Muscle of back (tissue), 11 donors: ENCODE data around the gene OCA2. TPM values are rescaled to one million over a fixed set of nuclear protein-coding genes. Genes with fewer than 3 reads are reported as not detected.
A peak's percentile ranks its signal among the peaks of the same experiment; 100 is the strongest.
"Not testable (repeated sequence)": the region's sequence is repeated elsewhere in the genome, so short reads cannot be mapped to it uniquely, and the experiment has no call there.

Source experiments
- DNase-seq, 3 donors: peaks; one replicate each; pipeline versions ENCODE4 v3.0.0 to v3.0.0-alpha.2; 2013
- polyA plus RNA-seq, 10 donors: library from polyadenylated mRNA; unstranded; fragments of 120-200 nt; gene quantifications; one replicate each; pipeline ENCODE4 v1.2.1, GENCODE V29; 2013; ENCODE audit not compliant: insufficient read length in 10 of 10

The OCA2 gene
- polyA plus RNA-seq, 10 donors, result 1.2 to 3.9 (median 2.4) TPM

DNA sequence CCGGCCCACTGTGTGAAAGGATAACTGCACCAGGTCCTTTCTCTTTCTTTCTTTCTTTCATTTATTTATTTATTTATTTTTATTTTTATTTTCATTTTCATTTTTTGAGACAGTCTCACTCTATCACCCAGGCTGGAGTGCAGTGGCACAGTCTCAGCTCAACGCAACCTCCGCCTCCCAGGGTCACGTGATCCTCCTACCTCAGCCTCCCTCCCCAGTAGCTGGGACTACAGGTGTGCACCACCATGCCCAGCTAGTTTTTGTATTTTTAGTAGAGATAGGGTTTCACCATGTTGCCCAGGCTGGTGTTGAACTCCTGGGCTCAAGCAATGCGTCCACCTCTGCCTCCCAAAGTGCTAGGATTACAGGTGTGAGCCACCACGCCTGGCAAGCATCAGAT lies 146.5 kb downstream of the OCA2 start:
- DNase-seq, result not testable (repeated sequence)

DNA sequence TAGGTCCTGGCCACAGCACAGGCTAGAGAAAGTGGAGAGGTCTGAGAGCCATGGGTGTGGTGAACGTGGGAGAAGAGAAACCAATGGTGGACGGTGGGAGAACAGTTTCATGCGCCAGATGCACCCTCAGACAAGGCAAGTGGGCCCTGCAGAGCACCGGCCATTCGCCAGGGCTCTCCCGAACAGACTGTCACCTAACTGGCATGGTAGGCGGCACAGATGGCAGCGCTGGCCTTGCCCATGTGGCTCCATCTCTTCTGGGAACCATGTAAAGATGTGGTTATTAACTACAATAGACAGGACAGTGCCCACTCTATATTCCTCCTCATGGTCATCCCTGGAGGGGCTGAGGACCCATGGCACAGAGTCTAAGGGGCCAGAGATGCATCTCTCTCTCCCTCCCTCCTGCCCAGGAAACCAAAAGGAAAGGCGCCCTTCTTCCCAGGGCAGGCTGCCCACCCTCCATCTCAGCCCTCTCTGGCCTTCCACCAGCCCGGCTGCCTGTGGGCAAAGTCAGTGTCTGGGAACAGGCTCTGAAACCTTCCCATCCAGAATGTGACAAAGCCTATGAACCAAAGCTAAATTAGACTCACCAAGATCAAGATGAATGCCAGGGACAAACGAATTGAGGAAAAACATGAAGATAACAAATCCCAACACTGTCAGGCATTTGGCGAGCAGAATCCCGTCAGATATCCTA lies 147.8 kb downstream of the OCA2 start:
- DNase-seq, result no peak

DNA sequence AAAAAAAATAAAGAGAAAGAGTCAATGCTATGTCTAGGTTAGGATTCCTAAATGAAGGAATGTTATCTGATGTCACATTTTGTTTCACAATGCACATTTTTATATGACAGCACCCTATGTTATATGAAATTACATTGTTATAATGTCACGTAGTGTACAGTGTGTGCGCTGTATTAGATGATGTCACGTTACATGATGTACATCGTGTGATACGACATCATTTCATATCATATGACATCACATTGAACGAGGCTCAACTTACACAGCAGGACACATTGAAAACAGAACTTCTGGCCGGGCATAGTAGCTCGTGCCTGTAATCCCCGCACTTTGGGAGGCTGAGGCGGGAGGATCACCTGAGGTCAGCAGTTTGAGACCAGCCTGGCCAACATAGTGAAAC lies 150.0 kb downstream of the OCA2 start:
- no peak for DNase-seq

GRCh38 chr15:27939246-27939645 lies 159.9 kb downstream of the OCA2 start:
- DNase-seq, result no peak

DNA sequence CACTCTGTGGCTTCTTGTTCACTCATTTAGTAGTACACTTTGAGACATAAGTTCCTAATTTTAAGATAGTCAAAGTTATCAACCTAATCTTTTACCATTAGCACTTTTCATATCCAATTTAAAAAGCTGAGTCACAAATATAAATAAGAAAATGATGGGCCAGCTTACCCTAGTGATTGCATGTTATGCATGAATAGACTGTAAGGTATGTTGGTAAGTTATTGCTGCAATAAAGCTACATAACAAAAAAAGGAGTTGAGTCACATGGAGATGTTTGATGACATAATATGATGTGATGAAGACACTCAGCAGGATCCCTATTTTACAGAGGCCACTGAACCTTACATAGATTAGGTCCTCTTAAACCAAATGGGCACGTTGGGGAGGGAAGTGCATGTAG lies 161.3 kb downstream of the OCA2 start:
- peak in 1 of 3 donors; percentile 23 for DNase-seq

DNA sequence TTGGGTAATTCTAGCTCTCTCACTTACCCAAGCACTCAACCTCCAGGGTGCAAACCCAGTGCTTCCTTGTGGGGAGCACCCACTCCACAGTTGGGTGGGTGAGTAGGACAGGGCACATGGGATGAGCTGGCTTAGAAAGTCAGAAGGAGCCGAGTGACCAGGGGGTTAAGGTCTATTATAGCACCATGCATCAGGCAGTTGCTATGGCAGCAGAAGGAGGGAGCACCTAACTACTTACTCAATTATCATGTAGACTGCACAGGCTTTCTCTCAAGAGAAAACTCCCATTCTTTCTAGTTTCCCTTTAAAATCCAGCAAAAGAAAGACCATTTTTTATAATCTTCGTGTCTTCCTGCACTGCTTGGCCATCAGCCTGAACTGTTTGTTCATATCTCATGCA lies 163.0 kb downstream of the OCA2 start:
- no peak for DNase-seq

DNA sequence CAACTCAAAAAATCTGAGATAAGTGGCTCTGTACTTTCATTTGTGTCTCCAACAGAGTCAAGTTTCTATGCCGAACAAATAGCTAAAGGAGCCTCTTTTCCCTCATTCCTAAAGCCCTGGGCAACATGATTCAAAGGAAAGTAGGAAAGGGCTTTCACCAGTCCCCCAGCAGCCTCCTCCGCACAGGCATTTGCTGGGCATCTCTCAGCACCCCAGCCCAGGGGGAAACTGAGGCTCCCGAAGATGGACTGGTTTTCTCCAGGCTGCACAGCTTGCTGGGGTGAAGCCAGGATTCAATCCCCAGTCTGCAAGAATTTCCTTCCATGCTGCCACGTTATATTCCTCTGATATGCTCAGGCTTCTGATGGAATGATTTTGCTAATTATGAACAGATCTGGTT lies 163.8 kb downstream of the OCA2 start:
- no peak for DNase-seq

- DNase-seq, result no peak
Observed at GRCh38 chr15:27934782-27935181, 164.3 kb downstream of the OCA2 start.

GRCh38 chr15:27933562-27933961 lies 165.6 kb downstream of the OCA2 start:
- DNase-seq, result no peak

DNA sequence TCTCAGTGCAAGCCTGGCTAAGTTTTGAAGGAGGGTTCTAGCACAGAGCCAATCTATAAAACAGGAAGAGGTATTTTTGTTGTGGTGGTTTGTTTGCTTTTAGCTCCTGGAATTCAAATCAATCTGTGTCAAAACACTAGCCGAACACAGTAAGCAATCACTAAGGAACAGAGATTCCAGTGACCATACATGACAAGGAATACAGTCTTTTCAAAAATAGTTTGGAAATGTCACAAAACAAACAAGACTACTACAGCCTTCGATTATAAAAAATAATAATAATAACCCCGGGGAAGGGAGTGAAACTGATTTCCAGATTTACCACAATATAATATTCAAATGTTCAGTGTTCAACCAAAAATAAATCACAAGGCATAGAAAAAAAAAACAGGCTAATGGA lies 166.5 kb downstream of the OCA2 start:
- no peak for DNase-seq

DNA sequence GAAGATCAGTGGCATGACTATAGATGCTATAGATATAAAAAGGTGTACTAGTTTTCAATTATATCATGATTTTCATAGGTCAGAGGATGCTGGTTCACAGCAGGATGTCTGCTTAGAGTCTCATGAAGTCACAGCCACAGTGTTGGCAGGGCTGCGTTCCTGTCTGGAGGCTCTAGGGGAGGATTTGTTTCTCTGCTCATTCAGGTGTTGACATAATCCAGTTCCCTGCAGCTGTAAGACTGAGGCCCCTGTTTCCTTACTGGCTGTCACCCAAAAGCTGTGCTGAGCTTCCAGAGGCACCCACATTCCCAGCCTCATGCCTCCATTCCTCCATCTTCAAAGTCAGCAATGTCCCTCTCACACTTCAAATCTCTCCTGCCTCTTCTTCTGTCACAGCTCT lies 170.7 kb downstream of the OCA2 start:
- DNase-seq, result peak in 1 of 3 donors; percentile 11

- DNase-seq, result no peak
Observed at GRCh38 chr15:27912283-27912682, 186.8 kb downstream of the OCA2 start.

GRCh38 chr15:27906802-27907201 lies 192.3 kb downstream of the OCA2 start:
- no peak for DNase-seq

- DNase-seq, result no peak
Observed at GRCh38 chr15:27903405-27903804, 195.7 kb downstream of the OCA2 start.

GRCh38 chr15:27902680-27903385 lies 196.3 kb downstream of the OCA2 start:
- DNase-seq, result no peak

DNA sequence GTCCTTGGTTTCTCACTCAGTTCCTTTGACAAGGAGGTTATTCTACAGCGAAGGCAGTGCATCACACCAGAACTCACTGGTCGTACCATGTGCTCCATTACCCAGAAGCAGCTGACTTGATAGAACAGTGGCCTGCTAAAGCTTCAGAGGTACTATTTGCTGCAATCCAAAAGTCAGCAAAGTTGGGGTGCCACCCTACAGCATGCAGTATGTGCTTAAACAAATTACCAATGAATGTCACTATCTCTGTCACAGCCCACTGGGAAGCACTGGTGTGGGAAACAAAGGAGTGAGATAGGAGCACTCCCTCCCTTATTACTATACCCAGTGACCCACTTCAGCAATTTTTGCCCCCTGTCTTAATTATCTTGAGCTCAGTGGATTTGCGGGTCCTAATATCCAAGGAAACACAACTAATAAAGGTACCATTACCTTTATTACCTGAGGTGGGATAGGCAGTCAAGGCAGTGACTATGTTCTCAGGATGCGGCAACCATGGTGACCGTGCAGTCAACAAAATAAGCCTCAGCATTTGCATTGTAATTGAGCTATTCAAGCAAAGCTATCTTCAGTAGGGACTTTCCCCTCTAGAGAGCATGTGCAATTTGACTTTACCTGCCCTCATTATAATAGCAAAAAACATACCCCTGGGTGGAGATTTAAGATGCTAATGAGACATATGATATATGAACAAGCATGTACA lies 199.4 kb downstream of the OCA2 start:
- no peak for DNase-seq

DNA sequence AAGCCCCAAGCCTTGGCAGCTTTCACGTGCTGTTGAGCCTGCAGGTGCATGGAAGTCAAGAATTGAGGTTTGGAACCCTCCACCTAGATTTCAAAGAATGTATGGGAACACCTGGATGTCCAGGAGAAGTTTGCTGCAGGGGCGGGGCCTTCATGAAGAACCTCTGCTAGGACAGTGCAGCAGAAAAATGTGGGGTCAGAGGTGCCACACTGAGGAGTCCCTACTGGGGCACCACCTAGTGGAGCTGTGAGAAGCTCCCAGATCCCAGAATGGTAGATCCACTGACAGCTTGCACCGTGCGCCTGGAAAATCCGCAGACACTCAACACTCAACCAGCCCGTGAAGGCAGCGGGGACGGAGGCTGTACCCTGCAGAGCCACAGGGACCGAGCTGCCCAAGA lies 201.6 kb downstream of the OCA2 start:
- no peak for DNase-seq

GRCh38 chr15:27894645-27895044 lies 204.5 kb downstream of the OCA2 start:
- DNase-seq, result no peak

DNA sequence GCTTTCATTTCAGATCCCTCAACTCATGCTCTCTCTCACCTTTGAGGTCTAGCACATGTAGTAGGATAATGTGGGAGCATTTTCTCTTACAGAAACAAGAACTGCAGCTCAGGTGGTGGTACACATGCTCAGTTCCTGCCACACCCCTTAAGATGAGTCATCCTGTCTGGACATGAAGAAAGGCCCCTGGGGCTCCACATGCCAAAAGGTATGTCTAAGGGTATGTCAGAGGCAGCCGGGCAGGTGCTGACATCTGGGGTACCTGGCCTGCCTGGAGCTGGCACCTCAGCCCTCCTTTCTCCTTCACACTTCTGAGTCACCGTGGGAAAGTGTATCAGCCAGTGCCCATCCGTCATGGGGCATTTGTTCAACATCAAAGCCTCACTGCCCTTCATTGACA lies 209.9 kb downstream of the OCA2 start:
- DNase-seq, result no peak

- peak in 1 of 3 donors; percentile 18 for DNase-seq
Observed at GRCh38 chr15:27885201-27885600, 213.9 kb downstream of the OCA2 start.

GRCh38 chr15:27884726-27885125 lies 214.4 kb downstream of the OCA2 start:
- DNase-seq, result peak in 1 of 3 donors; percentile 20

- no peak for DNase-seq
Observed at GRCh38 chr15:27878841-27879240, 220.3 kb downstream of the OCA2 start.

DNA sequence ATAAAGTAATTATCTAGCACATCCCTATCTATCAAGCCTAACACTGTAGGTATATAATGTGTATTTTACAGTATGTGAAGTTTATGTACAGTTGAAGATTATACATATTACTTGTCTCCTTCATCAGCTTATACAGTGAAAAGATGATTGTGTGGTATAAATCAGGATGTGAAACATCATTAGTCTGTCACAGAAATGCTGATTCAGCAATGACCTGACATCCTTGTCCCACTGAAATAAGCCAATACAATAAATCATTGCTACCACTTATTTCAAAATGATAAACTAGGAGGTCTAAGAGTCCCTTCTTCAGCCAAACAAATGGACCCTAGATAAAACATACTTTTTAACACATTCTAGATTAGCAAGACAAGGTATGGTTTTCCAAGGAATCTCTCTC lies 225.3 kb downstream of the OCA2 start:
- DNase-seq, result no peak
